Endothelial cell of umbilical vein (primary cell): ENCODE measurements around the gene LRRC73. TPM values are rescaled to one million over a fixed set of nuclear protein-coding genes. Genes with fewer than 3 reads are reported as not detected.

ENCODE experiments used
- BruUV-seq: library from RNA; stranded (reverse); fragments of 400-500 nt; replicated peaks from 2 replicates; lab custom pipeline; 2021; lab: Mats Ljungman, UMichigan
- CTCF ChIA-PET: fragments of 300-600, 350-600 bp; sonication (Branson Sonifier 250); formaldehyde crosslinking; loops from one replicate; lab custom pipeline; 2021; ENCODE audit warnings: antibody characterized with exemption, inconsistent platforms; lab: Charles Lee
- POLR2A ChIA-PET: fragments of 300-600, 350-600 bp; sonication (Branson Sonifier 250); formaldehyde crosslinking; loops from one replicate; lab custom pipeline; 2021; ENCODE audit warnings: antibody characterized with exemption, inconsistent platforms; lab: Charles Lee
- DNase-seq: peaks from one replicate; pipeline ENCODE4 v3.0.0-alpha.2; 2011; ENCODE audit warnings: low read depth, low spot score
- FAIRE-seq: peaks from 2 replicates; lab custom pipeline; 2011; peaks lifted over from hg19 to GRCh38; lab: Jason Lieb, UNC
- H2AFZ ChIP-seq: 2 replicates; pipeline ENCODE4 v1.6.0; 2012; ENCODE audit warnings: low read depth, low read length, control low read depth, inconsistent platforms
- H3K27ac ChIP-seq: 2 replicates; pipeline ENCODE4 v1.5.1; 2011; ENCODE audit warnings: low read depth, mild to moderate bottlenecking, control low read depth, low read length, moderate library complexity; ENCODE audit not compliant: insufficient read depth
- H3K27me3 ChIP-seq, 2 experiments: 2 replicates each; pipeline versions ENCODE4 v1.6.0 to v1.6.1; 2011; ENCODE audit warnings: low read length in 2 of 2, mixed read lengths in 1 of 2; ENCODE audit not compliant: control insufficient read depth in 2 of 2, insufficient read depth in 2 of 2
- H3K36me3 ChIP-seq, 2 experiments: 2 replicates in 1 of 2; 3 replicates in 1 of 2; pipeline ENCODE4 v1.5.1; 2011; ENCODE audit warnings: low read length in 2 of 2, mild to moderate bottlenecking in 1 of 2, moderate library complexity in 1 of 2; ENCODE audit not compliant: control insufficient read depth in 2 of 2, insufficient read depth in 2 of 2; ENCODE audit errors: extremely low read depth in 1 of 2
- H3K4me1 ChIP-seq: 3 replicates; pipeline ENCODE4 v1.5.1; 2011; ENCODE audit warnings: mild to moderate bottlenecking, low read length; ENCODE audit not compliant: control insufficient read depth, insufficient read depth; ENCODE audit errors: extremely low read depth
- H3K4me2 ChIP-seq: 2 replicates; pipeline ENCODE4 v1.6.1; 2011; ENCODE audit warnings: low read length, control low read depth, mixed read lengths; ENCODE audit not compliant: insufficient read depth
- H3K4me3 ChIP-seq, 3 experiments: fragments of 200-600 bp in 1 of 3; sonication (generic), shearing (Covaris generic) in 1 of 3; replicated peaks in 1 of 3; 2 replicates each; pipeline ENCODE4 v1.5.1; 2011 to 2016; ENCODE audit warnings: control low read depth in 3 of 3, low read length in 3 of 3, mild to moderate bottlenecking in 2 of 3, inconsistent platforms in 1 of 3, low read depth in 1 of 3, moderate library complexity in 1 of 3; ENCODE audit not compliant: insufficient read depth in 1 of 3
- H3K79me2 ChIP-seq: 2 replicates; pipeline ENCODE4 v1.6.0; 2012; ENCODE audit warnings: low read length, inconsistent platforms; ENCODE audit not compliant: control insufficient read depth, insufficient read depth
- H3K9ac ChIP-seq: replicated peaks from 2 replicates; pipeline ENCODE3; 2011; ENCODE audit warnings: low read length, control low read depth; ENCODE audit not compliant: insufficient read depth; ENCODE audit errors: extremely low read depth
- H3K9me1 ChIP-seq: replicated peaks from 3 replicates; pipeline ENCODE4 v1.6.0; 2011; ENCODE audit warnings: mild to moderate bottlenecking, low read length; ENCODE audit not compliant: control insufficient read depth, insufficient read depth; ENCODE audit errors: extremely low read depth
- H3K9me3 ChIP-seq: replicated peaks from 2 replicates; pipeline ENCODE4 v1.5.1; 2012; ENCODE audit warnings: low read length, inconsistent platforms; ENCODE audit not compliant: control insufficient read depth, insufficient read depth
- H4K20me1 ChIP-seq: replicated peaks from 2 replicates; pipeline ENCODE3; 2011; ENCODE audit warnings: mild to moderate bottlenecking, low read length; ENCODE audit not compliant: control insufficient read depth, insufficient read depth; ENCODE audit errors: extremely low read depth
- CTCF ChIP-seq, 2 donors: IDR thresholded peaks; 1 replicate in 1 of 2; 2 replicates in 1 of 2; pipeline ENCODE4 v1.5.1; 2011; ENCODE audit warnings: low read length in 2 of 2, mild to moderate bottlenecking in 2 of 2, moderate library complexity in 2 of 2, control low read depth in 1 of 2, inconsistent platforms in 1 of 2, low read depth in 1 of 2; ENCODE audit not compliant: insufficient read depth in 1 of 2; ENCODE audit errors: extremely low read depth in 1 of 2
- EZH2 ChIP-seq: IDR thresholded peaks from 2 replicates; pipeline ENCODE4 v1.6.1; 2012; ENCODE audit warnings: borderline replicate concordance, low read depth, mild to moderate bottlenecking, moderate library complexity, low read length, inconsistent platforms; ENCODE audit not compliant: severe bottlenecking
- FOS ChIP-seq: IDR thresholded peaks from 2 replicates; pipeline ENCODE4 v1.6.1; 2011; ENCODE audit warnings: mild to moderate bottlenecking, low read length, moderate library complexity, borderline replicate concordance; ENCODE audit not compliant: insufficient read depth
- GATA2 ChIP-seq: IDR thresholded peaks from 2 replicates; pipeline ENCODE4 v1.7.0; 2011; ENCODE audit warnings: low read depth, mild to moderate bottlenecking, moderate library complexity, mixed read lengths, low read length; ENCODE audit not compliant: insufficient read length, insufficient read depth
- JUN ChIP-seq: IDR thresholded peaks from 2 replicates; pipeline ENCODE4 v1.6.1; 2011; ENCODE audit warnings: borderline replicate concordance, low read depth; ENCODE audit not compliant: insufficient read length, insufficient read depth
- MAX ChIP-seq: IDR thresholded peaks from 2 replicates; pipeline ENCODE4 v1.6.1; 2011; ENCODE audit not compliant: insufficient read depth, insufficient read length
- MYC ChIP-seq: IDR thresholded peaks from one replicate; pipeline ENCODE4 v1.6.1; 2011; ENCODE audit warnings: mild to moderate bottlenecking, low read depth, low read length
- POLR2A ChIP-seq: IDR thresholded peaks from 2 replicates; pipeline ENCODE4 v1.6.1; 2012; ENCODE audit warnings: low read depth, mild to moderate bottlenecking, control low read depth, low read length
- POLR2AphosphoS5 ChIP-seq: IDR thresholded peaks from 2 replicates; pipeline ENCODE4 v1.6.1; 2012; ENCODE audit warnings: low read depth, mild to moderate bottlenecking, control low read depth, low read length, moderate library complexity; ENCODE audit not compliant: insufficient read depth
- dilution Hi-C: fragments of 300-500 bp; cut with MboI; formaldehyde crosslinking; loops from one replicate; pipeline ENCODE4 v1.15.0; 2019; ENCODE audit warnings: low sequenced_read_pairs; ENCODE audit not compliant: extremely low pct_ligation_motif_present
- intact Hi-C: fragments of 100-400 bp; cut with micrococcal nuclease; formaldehyde crosslinking; loops from one replicate; pipeline ENCODE4 v1.10.0; 2022
- polyA plus RNA-seq, 4 experiments: library from polyadenylated mRNA; depleted of rRNA in 3 of 4; stranded (reverse) in 3 of 4; unstranded in 1 of 4; fragments of >200 nt; gene quantifications; 2 replicates each; pipeline versions ENCODE4 v1.2.1 to v1.2.3, GENCODE V29; 2011 to 2012; ENCODE audit warnings: missing spikeins in 1 of 4
- total RNA-seq: library from RNA; stranded (reverse); gene quantifications from 2 replicates; pipeline ENCODE4 v1.2.3, GENCODE V29; 2021

The LRRC73 gene
- total and polyA plus RNA-seq, 2 donors (not counting 3 experiments of a cell fraction or from before 2014, with no cell fraction given) = 0.11 to 0.58 TPM

- intact Hi-C loops = no loop called here
- H3K27me3 ChIP-seq = no peaks in the 10 kb centered on the region
- ChIA-PET CTCF (interaction anchor here (0.6 to 19.0 kb wide), 3 partner anchors 12 to 96 kb away, joined by 3 to 289 read pairs (median 58); partner anchors contain the start of gene DLK2), POLR2A (no interaction called here)
- H3K4me2 ChIP-seq = no peak overlapping the region
- no peaks in the 10 kb centered on the region for H3K9me3 ChIP-seq
- no peak for DNase-seq
- no peaks in the 10 kb centered on the region for H3K79me2 ChIP-seq
- no peaks in the 10 kb centered on the region for H3K9me1 ChIP-seq
- no TSS peak for BruUV-seq
- no peak overlapping the region for H3K27ac ChIP-seq
- dilution Hi-C loops = no loop called here
- TF ChIP-seq POLR2AphosphoS5 = no peak
- no peak for TF ChIP-seq CTCF (IDR thresholded peaks at IDR 0.05; ENCODE audit: extremely low read depth in 1 of 2, insufficient read depth in 1 of 2, low read depth in 1 of 2, low read length in 2 of 2)
- no peak for TF ChIP-seq MAX
- TF ChIP-seq JUN = no peak
- no peak for TF ChIP-seq EZH2
- no peak for TF ChIP-seq FOS
- no peak for TF ChIP-seq POLR2A
- no peak for TF ChIP-seq GATA2
- no peak for TF ChIP-seq MYC
- FAIRE-seq = no peak
- no peak overlapping the region for H3K9ac ChIP-seq
- H3K4me3 ChIP-seq = no peak overlapping the region
- no peaks in the 10 kb centered on the region for H3K36me3 ChIP-seq
- H2AFZ ChIP-seq = no peak overlapping the region
- H4K20me1 ChIP-seq = no peaks in the 10 kb centered on the region
- peaks cover 23% of the 10 kb centered on the region for H3K4me1 ChIP-seq
Observed at GRCh38 chr6:43494766-43495165, 15.4 kb downstream of the LRRC73 start.
